OCI-LY1 (cell line): ENCODE results near the gene VCL.

Source experiments
- H2AFZ ChIP-seq: fragments of 200-600 bp; sonication (generic), shearing (Covaris generic); 2 replicates; pipeline ENCODE4 v1.6.0; 2014; ENCODE audit warnings: antibody characterized with exemption, mild to moderate bottlenecking, low read length
- H3F3A ChIP-seq: fragments of 200-600 bp; sonication (generic), shearing (Covaris generic); 2 replicates; pipeline ENCODE4 v1.6.0; 2014; ENCODE audit warnings: mild to moderate bottlenecking, antibody characterized with exemption, low read length, moderate library complexity; ENCODE audit not compliant: insufficient read depth
- H3K27ac ChIP-seq: fragments of 200-600 bp; sonication (generic); 2 replicates; pipeline ENCODE4 v1.5.1; 2014; ENCODE audit warnings: low read length, mixed run types, mild to moderate bottlenecking, low read depth; ENCODE audit not compliant: poor library complexity, severe bottlenecking
- H3K27me3 ChIP-seq: fragments of 200-600 bp; sonication (generic); 2 replicates; pipeline ENCODE4 v1.6.0; 2014; ENCODE audit warnings: antibody characterized with exemption, mild to moderate bottlenecking, low read length, moderate library complexity; ENCODE audit not compliant: insufficient read depth
- H3K36me3 ChIP-seq: fragments of 200-600 bp; sonication (generic); 2 replicates; pipeline ENCODE4 v1.6.1; 2014; ENCODE audit warnings: mild to moderate bottlenecking, antibody characterized with exemption, low read length, moderate library complexity, mixed read lengths; ENCODE audit not compliant: insufficient read depth
- H3K4me1 ChIP-seq: fragments of 200-600 bp; sonication (generic); 2 replicates; pipeline ENCODE4 v1.5.1; 2014; ENCODE audit warnings: mild to moderate bottlenecking, low read length, moderate library complexity; ENCODE audit not compliant: insufficient read depth, severe bottlenecking
- H3K4me2 ChIP-seq: fragments of 200-600 bp; sonication (generic), shearing (Covaris generic); 2 replicates; pipeline ENCODE4 v1.6.1; 2014; ENCODE audit warnings: low read length
- H3K4me3 ChIP-seq: fragments of 200-600 bp; sonication (generic); 2 replicates; pipeline ENCODE4 v1.5.1; 2014; ENCODE audit warnings: low read length, low read depth, mild to moderate bottlenecking, mixed read lengths; ENCODE audit not compliant: poor library complexity, severe bottlenecking
- H3K79me2 ChIP-seq: fragments of 200-600 bp; shearing (Covaris generic); 2 replicates; pipeline ENCODE4 v1.6.1; 2016; ENCODE audit warnings: mixed run types, low read length, mixed read lengths; ENCODE audit not compliant: insufficient read depth
- H3K9ac ChIP-seq: fragments of 200-600 bp; sonication (generic), shearing (Covaris generic); 2 replicates; pipeline ENCODE4 v1.6.1; 2014; ENCODE audit warnings: mild to moderate bottlenecking, low read length, mixed read lengths
- H3K9me2 ChIP-seq: fragments of 200-600 bp; sonication (generic), shearing (Covaris generic); 2 replicates; pipeline ENCODE4 v1.6.1; 2014; ENCODE audit warnings: low read depth, mild to moderate bottlenecking, low read length, mixed read lengths
- H3K9me3 ChIP-seq: fragments of 200-600 bp; shearing (Covaris generic); 2 replicates; pipeline ENCODE4 v1.6.1; 2014; ENCODE audit warnings: low read length, mixed read lengths
- H4K20me1 ChIP-seq: fragments of 200-600 bp; sonication (generic), shearing (Covaris generic); 2 replicates; pipeline ENCODE4 v1.6.0; 2016; ENCODE audit warnings: mild to moderate bottlenecking, low read length; ENCODE audit not compliant: insufficient read depth
- EZH2 ChIP-seq: fragments of 200-600 bp; sonication (generic), shearing (Covaris generic); IDR thresholded peaks from 2 replicates; pipeline ENCODE4 v1.8.0; 2017; ENCODE audit warnings: borderline replicate concordance, mixed run types, mild to moderate bottlenecking, antibody characterized with exemption, low read length, moderate library complexity, mixed read lengths
- TF ChIP-seq, protein P1 (sequence below): fragments of 200-600 bp; sonication (generic), shearing (Covaris generic); IDR thresholded peaks from 2 replicates; pipeline ENCODE4 v1.5.1; 2017; ENCODE audit warnings: mild to moderate bottlenecking, antibody characterized with exemption, low read length, moderate library complexity, mixed read lengths

VCL gene

DNA sequence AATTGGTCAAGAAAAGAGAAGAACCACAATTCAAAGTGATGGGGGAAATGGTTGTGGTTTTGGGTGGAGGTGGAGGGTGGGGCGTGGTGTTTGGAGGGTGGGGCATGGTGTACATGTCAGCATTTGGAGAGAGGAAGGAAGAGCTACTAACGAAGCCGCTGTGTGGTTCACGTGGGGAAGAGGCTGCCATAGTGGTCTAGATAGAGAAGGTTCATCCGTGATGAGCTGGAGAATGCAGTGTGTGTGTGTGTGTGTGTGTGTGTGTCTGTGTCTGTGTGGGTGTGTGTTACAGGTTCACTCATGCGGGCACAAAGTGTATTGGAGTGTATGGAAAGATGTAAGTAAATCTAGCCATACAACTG is 6.1 kb upstream of the VCL start:
- no peak for TF ChIP-seq EZH2
- TF ChIP-seq, protein P1, sequence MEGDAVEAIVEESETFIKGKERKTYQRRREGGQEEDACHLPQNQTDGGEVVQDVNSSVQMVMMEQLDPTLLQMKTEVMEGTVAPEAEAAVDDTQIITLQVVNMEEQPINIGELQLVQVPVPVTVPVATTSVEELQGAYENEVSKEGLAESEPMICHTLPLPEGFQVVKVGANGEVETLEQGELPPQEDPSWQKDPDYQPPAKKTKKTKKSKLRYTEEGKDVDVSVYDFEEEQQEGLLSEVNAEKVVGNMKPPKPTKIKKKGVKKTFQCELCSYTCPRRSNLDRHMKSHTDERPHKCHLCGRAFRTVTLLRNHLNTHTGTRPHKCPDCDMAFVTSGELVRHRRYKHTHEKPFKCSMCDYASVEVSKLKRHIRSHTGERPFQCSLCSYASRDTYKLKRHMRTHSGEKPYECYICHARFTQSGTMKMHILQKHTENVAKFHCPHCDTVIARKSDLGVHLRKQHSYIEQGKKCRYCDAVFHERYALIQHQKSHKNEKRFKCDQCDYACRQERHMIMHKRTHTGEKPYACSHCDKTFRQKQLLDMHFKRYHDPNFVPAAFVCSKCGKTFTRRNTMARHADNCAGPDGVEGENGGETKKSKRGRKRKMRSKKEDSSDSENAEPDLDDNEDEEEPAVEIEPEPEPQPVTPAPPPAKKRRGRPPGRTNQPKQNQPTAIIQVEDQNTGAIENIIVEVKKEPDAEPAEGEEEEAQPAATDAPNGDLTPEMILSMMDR: no peak
- no peaks in the 10 kb centered on the region for H3K27me3 ChIP-seq
- no peak overlapping the region for H3K4me2 ChIP-seq
- no peak overlapping the region for H3K27ac ChIP-seq
- no peaks in the 10 kb centered on the region for H3K79me2 ChIP-seq
- H2AFZ ChIP-seq: no peak overlapping the region
- H3K9me2 ChIP-seq: no peaks in the 10 kb centered on the region
- no peaks in the 10 kb centered on the region for H3F3A ChIP-seq
- H3K4me3 ChIP-seq: no peak overlapping the region
- no peaks in the 10 kb centered on the region for H3K36me3 ChIP-seq
- H3K4me1 ChIP-seq: peaks cover 10% of the 10 kb centered on the region
- H3K9me3 ChIP-seq: no peaks in the 10 kb centered on the region
- H3K9ac ChIP-seq: no peak overlapping the region
- no peaks in the 10 kb centered on the region for H4K20me1 ChIP-seq

DNA sequence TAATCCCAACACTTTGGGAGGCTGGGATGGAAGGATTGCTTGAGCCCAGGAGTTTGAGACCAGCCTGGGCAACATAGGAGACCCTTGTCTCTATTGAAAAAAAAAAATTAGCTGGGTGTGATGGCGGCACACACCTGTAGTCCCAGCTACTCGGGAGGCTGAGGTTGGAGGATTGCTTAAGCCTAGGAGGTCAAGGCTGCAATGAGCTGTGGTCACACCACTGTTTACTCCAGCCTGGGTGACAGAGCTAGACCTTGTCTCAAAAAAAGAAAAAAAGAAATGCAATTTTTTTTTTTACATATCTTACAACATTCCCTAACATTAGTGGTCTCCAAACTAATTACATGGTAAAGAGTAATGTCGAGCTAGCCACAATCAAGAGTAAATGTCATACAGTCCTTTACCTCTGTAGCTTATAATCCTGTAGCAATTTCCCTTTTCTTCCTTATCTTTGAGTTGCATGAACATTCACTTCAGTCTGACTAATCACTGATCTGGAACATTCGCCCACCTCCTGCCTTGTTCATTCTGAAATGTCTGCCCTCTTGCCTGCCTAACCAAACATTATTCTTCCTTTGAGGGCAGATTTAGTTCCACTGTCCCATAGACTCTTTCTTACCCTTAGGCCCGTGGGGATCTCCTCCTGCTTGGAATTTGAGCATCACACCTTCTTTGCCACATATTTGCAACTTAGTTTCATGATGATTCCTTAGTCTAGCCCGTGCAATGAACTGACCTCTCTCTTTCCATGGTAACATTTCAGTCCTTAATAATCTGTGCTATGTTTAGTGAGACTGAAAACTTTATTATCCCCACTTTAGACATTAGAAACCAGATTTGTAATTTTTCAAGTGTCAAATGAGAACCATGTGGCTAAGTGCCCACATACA is 4.8 kb upstream of the VCL start:
- H3K9me3 ChIP-seq: no peaks in the 10 kb centered on the region
- no peaks in the 10 kb centered on the region for H3K79me2 ChIP-seq
- peaks cover 10% of the 10 kb centered on the region for H3K4me1 ChIP-seq
- no peaks in the 10 kb centered on the region for H3F3A ChIP-seq
- no peak overlapping the region for H3K9ac ChIP-seq
- TF ChIP-seq EZH2: no peak
- TF ChIP-seq, protein P1: no peak
- H4K20me1 ChIP-seq: no peaks in the 10 kb centered on the region
- H3K36me3 ChIP-seq: no peaks in the 10 kb centered on the region
- no peaks in the 10 kb centered on the region for H3K27me3 ChIP-seq
- H3K4me3 ChIP-seq: no peak overlapping the region
- H3K9me2 ChIP-seq: no peaks in the 10 kb centered on the region
- no peak overlapping the region for H2AFZ ChIP-seq
- no peak overlapping the region for H3K4me2 ChIP-seq
- H3K27ac ChIP-seq: no peak overlapping the region

DNA sequence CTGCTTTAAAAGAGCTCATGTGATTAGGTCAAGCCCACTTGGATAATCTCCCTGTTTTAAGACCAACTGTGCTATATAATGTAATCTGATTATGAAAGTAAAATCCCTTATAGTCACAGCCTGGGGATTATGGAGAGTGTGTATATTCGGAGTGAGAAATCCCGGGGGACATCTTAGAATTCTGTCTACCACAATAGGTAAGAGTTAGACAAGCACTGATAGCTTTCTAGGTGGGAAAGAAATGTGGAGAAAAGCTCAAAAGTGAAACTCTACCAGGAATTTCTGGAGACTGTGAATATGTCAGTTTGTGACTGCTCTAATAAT is 2.9 kb upstream of the VCL start:
- H3K4me2 ChIP-seq: no peak overlapping the region

More for the DNA sequence above, 2.9 kb upstream of the VCL start:
- no peaks in the 10 kb centered on the region for H3K9me2 ChIP-seq
- TF ChIP-seq, protein P1: no peak
- TF ChIP-seq EZH2: no peak
- peaks cover 25% of the 10 kb centered on the region for H3K4me1 ChIP-seq
- no peaks in the 10 kb centered on the region for H4K20me1 ChIP-seq
- no peaks in the 10 kb centered on the region for H3K9me3 ChIP-seq
- H3K36me3 ChIP-seq: no peaks in the 10 kb centered on the region
- H3K27ac ChIP-seq: no peak overlapping the region
- no peaks in the 10 kb centered on the region for H3K27me3 ChIP-seq
- H2AFZ ChIP-seq: no peak overlapping the region
- H3K79me2 ChIP-seq: no peaks in the 10 kb centered on the region
- no peak overlapping the region for H3K9ac ChIP-seq
- no peaks in the 10 kb centered on the region for H3F3A ChIP-seq
- no peak overlapping the region for H3K4me3 ChIP-seq
